Activated CD4-positive, alpha-beta T cell treated with anti-CD3 and anti-CD28 coated beads, Interleukin-10, Interleukin-2, amounts not matched to agents 100 ng/mL and 50 ng/mL, durations not matched to agents 16 hours and 8 hours (primary cell): ENCODE data around the gene AKT3.

Experiments used
- DNase-seq: peaks from one replicate; pipeline ENCODE4 v3.0.0-alpha.2; 2020

The AKT3 gene

GRCh38 chr1:243454328-243454997, 395.6 kb downstream of the AKT3 start:
- no peak for DNase-seq

GRCh38 chr1:243452092-243452491, 398.0 kb downstream of the AKT3 start:
- DNase-seq, result no peak

- no peak for DNase-seq
Observed at GRCh38 chr1:243449373-243449772, 400.7 kb downstream of the AKT3 start.

GRCh38 chr1:243447844-243448243, 402.2 kb downstream of the AKT3 start:
- no peak for DNase-seq

DNA sequence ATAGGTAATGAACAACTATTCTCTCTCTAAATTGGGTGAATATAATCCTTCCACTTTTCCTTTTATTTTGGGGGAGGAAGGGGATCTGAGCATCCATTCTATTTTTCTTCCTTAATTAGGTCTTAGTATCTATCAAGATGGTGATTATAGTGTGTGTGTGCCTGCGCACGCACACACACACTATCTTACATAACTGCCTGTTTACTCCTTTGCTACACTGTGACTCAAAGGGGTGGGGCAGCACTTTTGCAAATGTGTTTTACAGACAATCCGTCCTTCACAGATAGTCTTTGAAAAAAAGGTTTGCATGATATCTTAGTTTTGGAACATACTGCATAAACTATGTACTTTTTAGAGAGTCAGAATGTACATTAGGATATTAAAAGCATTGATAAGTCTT, 402.7 kb downstream of the AKT3 start:
- no peak for DNase-seq

DNA sequence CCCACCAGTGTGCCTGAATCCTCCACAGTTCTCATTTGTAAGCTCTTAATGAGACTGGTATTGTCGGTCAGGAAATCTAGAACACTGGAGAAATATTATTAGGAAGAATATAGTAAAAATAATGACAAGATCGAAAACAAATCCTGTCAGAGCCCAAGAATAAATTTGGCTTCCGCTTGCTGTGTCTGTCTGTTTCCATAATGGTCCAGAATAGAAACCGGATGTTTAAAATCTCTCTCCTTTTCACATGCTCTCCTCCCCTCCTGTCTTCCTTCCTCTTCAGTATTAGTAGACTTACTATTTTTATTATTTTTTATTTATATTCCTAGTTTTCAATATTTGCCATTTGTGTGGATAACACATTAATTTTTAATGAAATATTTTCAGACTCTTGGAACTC, 406.5 kb downstream of the AKT3 start:
- DNase-seq, result no peak

- DNase-seq, result no peak
Observed at GRCh38 chr1:243441601-243442000, 408.4 kb downstream of the AKT3 start.

- no peak for DNase-seq
Observed at GRCh38 chr1:243440406-243440805, 409.6 kb downstream of the AKT3 start.

DNA sequence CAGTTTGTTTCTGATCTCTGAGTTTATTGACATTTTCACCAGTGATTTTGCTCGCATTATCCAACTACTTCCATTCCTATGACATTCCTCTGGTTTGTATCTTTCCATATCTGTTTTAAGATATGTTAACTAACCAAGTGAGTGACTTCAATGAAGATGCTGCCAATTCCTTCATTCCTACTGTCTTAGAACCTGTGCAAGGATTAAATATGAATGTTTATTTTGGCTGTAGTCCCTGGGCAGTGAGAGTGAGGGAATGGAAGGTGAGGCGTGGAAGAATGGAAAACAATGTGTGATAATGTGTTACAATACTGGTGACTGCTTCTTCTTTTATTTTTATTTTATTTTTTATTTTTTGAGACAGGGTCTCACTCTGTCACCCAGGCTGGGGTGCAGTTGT, 411.2 kb downstream of the AKT3 start:
- DNase-seq, result no peak
